Activated B cell treated with CpG ODN at 0.5 μM for 24 hours (primary cell): Measurements from ENCODE around the gene B3GALNT2. TPM values are rescaled to one million over a fixed set of nuclear protein-coding genes. Genes with fewer than 3 reads are reported as not detected.

Source experiments
- ATAC-seq: fragments of 200-7000 bp; cut with Tn5 transposase; one replicate; pipeline ENCODE4 v1.10.0; 2021; ENCODE audit warnings: low read depth, mild to moderate bottlenecking, moderate library complexity
- CTCF ChIA-PET: fragments of 350-600 bp; sonication (Branson Sonifier 250); formaldehyde crosslinking; loops from one replicate; lab custom pipeline; 2021; ENCODE audit warnings: antibody characterized with exemption; lab: Charles Lee
- POLR2A ChIA-PET: fragments of 350-600 bp; sonication (Branson Sonifier 250); formaldehyde crosslinking; loops from one replicate; lab custom pipeline; 2021; ENCODE audit warnings: antibody characterized with exemption; lab: Charles Lee
- DNase-seq: peaks from one replicate; pipeline ENCODE4 v3.0.0; 2022
- H3K27ac Mint-ChIP-seq: one replicate; pipeline ENCODE4 v1.8.0; 2020; ENCODE audit warnings: mixed read lengths
- H3K27me3 Mint-ChIP-seq: one replicate; pipeline ENCODE4 v1.8.0; 2021; ENCODE audit warnings: mixed read lengths
- H3K36me3 Mint-ChIP-seq: one replicate; pipeline ENCODE4 v1.8.0; 2021; ENCODE audit warnings: low read depth, mixed read lengths
- H3K4me1 Mint-ChIP-seq: one replicate; pipeline ENCODE4 v1.8.0; 2021; ENCODE audit warnings: mixed read lengths
- H3K4me3 Mint-ChIP-seq: one replicate; pipeline ENCODE4 v1.8.0; 2020; ENCODE audit warnings: mild to moderate bottlenecking, mixed read lengths
- H3K9me3 Mint-ChIP-seq: one replicate; pipeline ENCODE4 v1.8.0; 2020; ENCODE audit warnings: mixed read lengths
- CTCF ChIP-seq: fragments of 200-600 bp; IDR thresholded peaks from one replicate; pipeline ENCODE4 v1.8.0; 2022; ENCODE audit warnings: antibody characterized with exemption, mild to moderate bottlenecking
- intact Hi-C: fragments of 100-400 bp; cut with micrococcal nuclease; formaldehyde crosslinking; loops from one replicate; pipeline ENCODE4 v1.15.1; 2024
- total RNA-seq: library from RNA; stranded (reverse); gene quantifications from 2 replicates; pipeline ENCODE4 v1.2.3, GENCODE V29; 2022

Gene B3GALNT2
- total RNA-seq, 1 donor from 2014 or later = 9.5 TPM

- POLR2A ChIA-PET = no interaction called here
- TF ChIP-seq CTCF = no peak
These were observed 103.0 kb downstream of the B3GALNT2 start for GRCh38 chr1:235401251-235401650.

More at GRCh38 chr1:235401251-235401650, 103.0 kb downstream of the B3GALNT2 start:
- H3K4me1 Mint-ChIP-seq = no peaks in the 10 kb centered on the region
- H3K27ac Mint-ChIP-seq = no peak overlapping the region
- DNase-seq (no peak), ATAC-seq (no peak)
- CTCF ChIA-PET = no interaction called here
- no peaks in the 10 kb centered on the region for H3K9me3 Mint-ChIP-seq
- intact Hi-C loops = no loop called here
- H3K4me3 Mint-ChIP-seq = no peak overlapping the region
- peaks cover 18% of the 10 kb centered on the region for H3K36me3 Mint-ChIP-seq
- H3K27me3 Mint-ChIP-seq = no peaks in the 10 kb centered on the region

Other genes with a start within 250 kb of the B3GALNT2 start
- 62.2 and 78.5 TPM in 2 replicates for gene ARID4B, start 176.3 kb downstream of the B3GALNT2 start, total RNA-seq
- gene GGPS1, start 175.9 kb downstream of the B3GALNT2 start, total RNA-seq = 25.4 and 33.8 TPM in 2 replicates
- gene TBCE, start 137.0 kb downstream of the B3GALNT2 start, total RNA-seq = 13.9 and 19.1 TPM in 2 replicates
- 2.2 and 2.3 TPM in 2 replicates for gene GNG4, start 145.3 kb upstream of the B3GALNT2 start, total RNA-seq